ENCODE measurements around the gene POLR1E.

POLR1E gene

DNA sequence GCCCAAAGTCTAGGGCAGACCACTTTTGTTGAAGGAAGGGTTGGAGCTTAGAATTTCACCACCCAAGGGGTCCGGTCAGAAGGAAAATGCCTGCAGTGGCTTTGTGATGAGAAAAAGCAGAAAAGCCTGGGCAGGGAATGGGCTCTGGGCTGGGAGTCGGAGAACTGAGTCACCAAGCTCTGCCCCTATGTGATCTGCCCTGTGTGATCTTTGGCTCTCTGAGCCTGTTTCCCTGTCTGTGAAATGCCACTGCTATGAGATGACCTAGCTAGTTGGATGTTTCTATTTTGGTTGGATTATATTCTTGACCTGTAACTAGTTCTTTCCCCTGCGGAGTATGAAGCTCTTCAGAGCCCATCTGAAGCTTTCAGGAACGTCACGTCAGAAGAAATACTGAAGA is 9.8 kb downstream of the POLR1E start:
- FAIRE-seq (no peak), DNase-seq (ENCODE audit: insufficient read length, low spot score) (no peak)
- TF ChIP-seq, protein P1, sequence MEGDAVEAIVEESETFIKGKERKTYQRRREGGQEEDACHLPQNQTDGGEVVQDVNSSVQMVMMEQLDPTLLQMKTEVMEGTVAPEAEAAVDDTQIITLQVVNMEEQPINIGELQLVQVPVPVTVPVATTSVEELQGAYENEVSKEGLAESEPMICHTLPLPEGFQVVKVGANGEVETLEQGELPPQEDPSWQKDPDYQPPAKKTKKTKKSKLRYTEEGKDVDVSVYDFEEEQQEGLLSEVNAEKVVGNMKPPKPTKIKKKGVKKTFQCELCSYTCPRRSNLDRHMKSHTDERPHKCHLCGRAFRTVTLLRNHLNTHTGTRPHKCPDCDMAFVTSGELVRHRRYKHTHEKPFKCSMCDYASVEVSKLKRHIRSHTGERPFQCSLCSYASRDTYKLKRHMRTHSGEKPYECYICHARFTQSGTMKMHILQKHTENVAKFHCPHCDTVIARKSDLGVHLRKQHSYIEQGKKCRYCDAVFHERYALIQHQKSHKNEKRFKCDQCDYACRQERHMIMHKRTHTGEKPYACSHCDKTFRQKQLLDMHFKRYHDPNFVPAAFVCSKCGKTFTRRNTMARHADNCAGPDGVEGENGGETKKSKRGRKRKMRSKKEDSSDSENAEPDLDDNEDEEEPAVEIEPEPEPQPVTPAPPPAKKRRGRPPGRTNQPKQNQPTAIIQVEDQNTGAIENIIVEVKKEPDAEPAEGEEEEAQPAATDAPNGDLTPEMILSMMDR (IDR thresholded peaks at IDR 0.05; ENCODE audit: insufficient read depth, missing control alignments): no peak

DNA sequence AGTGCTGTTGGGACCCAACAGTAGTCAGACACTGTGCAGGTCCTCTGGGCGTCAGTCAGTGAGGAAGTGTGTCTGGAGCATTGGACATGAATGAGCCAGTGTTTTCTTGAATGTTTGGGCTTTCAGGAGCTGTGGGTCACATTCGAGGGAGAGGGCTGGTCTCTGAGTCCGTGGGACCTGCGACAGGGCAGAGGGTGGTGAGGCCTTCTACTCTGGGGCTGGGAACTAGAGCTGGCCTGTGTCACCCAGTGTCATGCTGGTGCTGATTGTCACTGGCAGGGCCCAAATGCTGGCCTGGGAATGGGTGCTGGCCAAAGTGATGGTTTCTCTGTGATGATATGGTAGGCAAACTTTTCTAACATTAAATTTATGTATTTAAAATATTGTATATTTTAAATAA is 10.3 kb downstream of the POLR1E start:
- TF ChIP-seq, protein P1 (IDR thresholded peaks at IDR 0.05; ENCODE audit: insufficient read depth, missing control alignments): no peak
- FAIRE-seq: no peak
- DNase-seq (ENCODE audit: insufficient read length, low spot score): no peak

DNA sequence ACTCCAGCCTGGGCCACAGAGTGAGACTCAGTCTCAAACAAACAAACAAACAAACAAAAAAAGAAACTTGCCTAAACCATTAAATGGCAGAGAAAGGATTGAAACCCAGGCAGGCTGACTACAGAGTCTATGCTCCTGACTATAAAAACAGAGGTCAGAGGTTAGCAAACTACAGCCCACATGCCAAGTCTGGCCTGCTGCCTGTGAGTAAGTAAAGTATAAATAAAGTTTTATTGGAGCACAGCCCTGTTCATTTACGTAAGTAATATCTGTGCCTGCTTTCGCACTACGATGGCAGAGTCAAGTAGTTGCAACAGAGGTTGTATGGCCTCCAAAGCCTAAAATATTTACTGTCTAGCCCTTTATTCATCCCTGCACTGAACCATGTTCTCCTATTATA is 11.6 kb downstream of the POLR1E start:
- FAIRE-seq: no peak
- DNase-seq (ENCODE audit: insufficient read length, low spot score): no peak
- TF ChIP-seq, protein P1 (IDR thresholded peaks at IDR 0.05; ENCODE audit: insufficient read depth, missing control alignments): no peak

DNA sequence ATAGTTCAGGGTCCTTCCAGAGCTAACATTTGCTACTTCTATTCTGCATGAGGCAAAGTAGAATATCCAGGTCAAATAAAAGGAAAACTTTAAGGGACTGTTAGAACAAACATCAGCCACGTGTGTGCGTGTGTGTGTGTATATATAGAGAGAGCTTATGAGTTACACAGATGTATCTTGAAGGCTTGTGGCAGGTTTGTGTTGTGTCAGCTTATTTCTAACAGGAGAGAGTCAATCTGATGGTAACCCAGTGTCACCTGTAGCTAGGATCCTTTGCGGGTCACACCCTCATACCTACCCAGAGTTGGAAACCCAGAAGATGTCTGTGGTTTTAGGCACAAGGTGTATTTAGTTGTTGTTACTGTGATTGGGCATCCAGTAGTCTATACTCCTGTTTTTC is 12.7 kb downstream of the POLR1E start:
- FAIRE-seq (no peak), DNase-seq (ENCODE audit: insufficient read length, low spot score) (no peak)
- TF ChIP-seq, protein P1 (IDR thresholded peaks at IDR 0.05; ENCODE audit: insufficient read depth, missing control alignments): no peak

DNA sequence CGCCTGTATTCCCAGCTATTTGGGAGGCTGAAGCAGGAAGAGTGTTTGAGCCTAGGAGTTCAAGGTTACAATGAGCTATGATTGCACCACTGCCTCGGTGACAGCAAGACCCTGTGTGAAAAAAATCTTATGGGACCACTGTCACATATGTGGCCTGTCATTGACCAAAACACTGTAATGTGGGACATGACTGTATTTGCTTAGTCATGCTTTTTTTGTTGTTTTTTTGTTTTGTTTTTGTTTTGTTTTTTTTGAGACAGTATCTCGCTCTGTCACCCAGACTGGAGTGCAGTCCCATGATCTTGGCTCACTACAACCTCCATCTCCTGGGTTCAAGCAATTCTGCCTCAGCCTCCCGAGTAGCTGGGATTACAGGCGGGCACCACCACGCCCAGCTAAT is 13.5 kb downstream of the POLR1E start:
- no peak for FAIRE-seq

DNA sequence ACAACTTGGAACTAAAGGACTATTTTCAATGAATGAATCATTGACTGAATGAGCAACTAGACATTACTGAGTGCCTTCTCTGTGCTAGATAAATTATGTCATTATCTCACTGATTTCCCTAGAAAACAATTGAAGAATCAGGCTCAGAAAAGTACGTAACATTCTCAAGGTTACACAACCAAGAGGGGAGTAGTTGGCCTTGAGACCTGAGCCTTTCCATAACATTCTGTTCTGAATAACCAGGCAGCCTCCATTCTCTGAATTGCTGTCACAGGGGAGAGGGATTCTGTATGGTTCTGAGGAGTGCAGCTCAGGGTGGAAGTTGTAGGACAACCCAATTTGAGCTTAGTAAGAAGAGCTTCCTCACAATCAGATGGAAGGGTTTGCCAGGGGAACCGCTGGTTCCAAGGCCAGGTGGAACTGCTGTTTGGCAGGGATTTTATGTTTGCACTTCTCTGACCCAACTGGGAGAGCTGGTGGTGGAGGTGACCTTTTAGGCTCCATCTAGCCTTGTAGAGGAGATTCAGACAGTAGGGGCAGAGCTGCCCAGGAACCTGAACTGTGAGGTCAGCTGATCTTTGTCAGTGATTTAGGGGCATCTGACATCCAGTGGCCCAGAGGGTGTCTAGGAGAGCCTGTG is 16.3 kb downstream of the POLR1E start:
- FAIRE-seq (no peak), DNase-seq (ENCODE audit: insufficient read length, low spot score) (no peak)

More for the DNA sequence above, 13.5 kb downstream of the POLR1E start:
- TF ChIP-seq, protein P1 (IDR thresholded peaks at IDR 0.05; ENCODE audit: insufficient read depth, missing control alignments): no peak
- DNase-seq (ENCODE audit: insufficient read length, low spot score): no peak

DNA sequence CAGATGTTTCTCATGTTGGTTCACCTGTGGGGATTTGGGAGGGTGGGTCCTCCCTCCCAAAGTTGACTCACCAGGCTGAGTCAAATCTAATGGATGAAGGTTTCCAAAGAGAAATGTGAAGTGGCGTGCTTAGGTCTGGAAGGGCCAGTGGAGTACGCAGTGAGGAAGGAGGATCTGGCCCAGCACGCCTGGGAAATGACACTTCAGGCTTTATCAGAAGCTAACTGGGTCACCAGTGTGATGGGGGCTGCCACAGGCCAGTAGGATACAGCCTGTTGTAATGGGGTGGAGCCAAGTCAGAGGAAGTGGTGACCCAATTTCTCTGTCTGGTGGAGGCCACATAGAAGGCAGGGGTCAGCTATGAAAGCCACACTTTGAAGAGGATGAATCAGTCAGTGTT is 18.0 kb downstream of the POLR1E start:
- DNase-seq (ENCODE audit: insufficient read length, low spot score): no peak
- no peak for FAIRE-seq
- TF ChIP-seq, protein P1 (IDR thresholded peaks at IDR 0.05; ENCODE audit: insufficient read depth, missing control alignments): no peak

More for the DNA sequence above, 16.3 kb downstream of the POLR1E start:
- TF ChIP-seq, protein P1 (IDR thresholded peaks at IDR 0.05; ENCODE audit: insufficient read depth, missing control alignments): no peak

Measured in D721Med (cell line).